ENCODE results near the gene USH2A.

The USH2A gene

DNA sequence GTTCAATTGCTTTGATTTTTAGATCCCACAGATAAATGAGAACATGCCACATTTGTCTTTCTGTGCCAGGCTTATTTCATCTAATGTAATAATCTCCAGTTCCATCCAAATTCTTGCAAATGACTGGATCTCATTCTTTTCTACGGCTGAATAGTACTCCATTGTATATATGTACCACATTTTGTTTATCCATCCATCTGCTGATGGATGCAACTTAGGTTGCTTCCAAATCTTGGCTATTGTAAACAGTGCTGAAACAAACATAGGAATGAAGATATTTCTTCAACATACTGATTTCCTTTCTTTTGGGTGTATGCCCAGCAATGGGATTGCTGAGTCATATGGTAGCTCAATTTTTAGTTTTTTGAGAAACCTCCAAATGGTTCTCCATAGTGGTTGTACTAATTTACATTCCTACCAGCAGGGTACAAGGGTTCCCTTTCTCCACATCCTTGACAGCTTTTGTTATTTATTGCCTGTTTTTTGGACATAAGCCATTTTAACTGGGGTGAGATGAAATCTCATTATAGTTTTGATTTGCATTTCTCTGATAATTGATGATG is 511.8 kb downstream of the USH2A start:
- TF ChIP-seq, protein P1, sequence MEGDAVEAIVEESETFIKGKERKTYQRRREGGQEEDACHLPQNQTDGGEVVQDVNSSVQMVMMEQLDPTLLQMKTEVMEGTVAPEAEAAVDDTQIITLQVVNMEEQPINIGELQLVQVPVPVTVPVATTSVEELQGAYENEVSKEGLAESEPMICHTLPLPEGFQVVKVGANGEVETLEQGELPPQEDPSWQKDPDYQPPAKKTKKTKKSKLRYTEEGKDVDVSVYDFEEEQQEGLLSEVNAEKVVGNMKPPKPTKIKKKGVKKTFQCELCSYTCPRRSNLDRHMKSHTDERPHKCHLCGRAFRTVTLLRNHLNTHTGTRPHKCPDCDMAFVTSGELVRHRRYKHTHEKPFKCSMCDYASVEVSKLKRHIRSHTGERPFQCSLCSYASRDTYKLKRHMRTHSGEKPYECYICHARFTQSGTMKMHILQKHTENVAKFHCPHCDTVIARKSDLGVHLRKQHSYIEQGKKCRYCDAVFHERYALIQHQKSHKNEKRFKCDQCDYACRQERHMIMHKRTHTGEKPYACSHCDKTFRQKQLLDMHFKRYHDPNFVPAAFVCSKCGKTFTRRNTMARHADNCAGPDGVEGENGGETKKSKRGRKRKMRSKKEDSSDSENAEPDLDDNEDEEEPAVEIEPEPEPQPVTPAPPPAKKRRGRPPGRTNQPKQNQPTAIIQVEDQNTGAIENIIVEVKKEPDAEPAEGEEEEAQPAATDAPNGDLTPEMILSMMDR (IDR thresholded peaks at IDR 0.05) = no peak

DNA sequence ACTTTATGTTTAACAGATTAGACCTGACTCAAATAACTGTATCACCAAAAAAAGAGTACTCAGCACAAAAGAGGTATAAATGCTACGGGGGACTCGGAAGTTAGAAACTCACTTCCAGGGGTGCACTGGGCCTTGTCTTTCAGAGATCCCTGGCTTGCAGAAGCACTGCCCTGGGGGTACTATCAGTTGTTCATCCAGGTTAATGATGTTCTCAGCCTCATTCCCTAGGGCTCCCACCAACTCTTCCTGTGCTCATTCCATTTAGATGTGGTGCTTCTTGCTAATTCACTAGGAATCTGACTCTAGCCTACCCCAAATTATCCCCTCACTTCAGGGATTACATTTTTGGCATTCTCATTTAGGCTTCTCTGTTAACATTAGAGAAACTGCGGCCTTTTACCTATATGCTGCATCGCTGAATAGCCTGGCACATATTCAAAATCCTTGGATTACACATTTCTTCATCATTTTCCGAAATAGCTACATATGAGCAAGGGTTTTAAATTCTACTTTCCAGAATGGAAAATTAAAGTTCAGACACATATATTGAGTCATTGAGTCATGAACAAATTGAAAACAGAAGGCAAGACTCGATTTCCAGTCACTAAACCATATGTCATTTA is 517.6 kb downstream of the USH2A start:
- TF ChIP-seq, protein P1 (IDR thresholded peaks at IDR 0.05) = no peak

DNA sequence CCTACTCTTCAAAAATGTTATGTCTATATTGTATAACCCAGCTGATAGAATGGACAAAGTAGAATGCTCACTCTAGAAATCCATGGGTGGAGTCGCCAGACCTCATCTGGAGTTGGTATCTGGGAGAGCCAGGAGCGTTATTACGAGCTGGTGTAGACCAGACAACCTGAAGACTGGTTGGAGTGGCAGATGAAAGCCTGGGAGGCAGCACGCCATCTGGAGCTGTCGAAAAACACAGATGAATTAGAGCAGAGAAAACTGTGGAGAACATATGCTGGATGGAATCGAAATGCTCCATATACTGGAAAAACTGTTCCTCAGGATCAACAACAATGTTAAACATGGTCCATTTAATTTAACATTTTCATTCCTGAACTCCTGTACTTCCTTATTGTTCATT is 522.6 kb downstream of the USH2A start:
- TF ChIP-seq, protein P1 (IDR thresholded peaks at IDR 0.05) = no peak

DNA sequence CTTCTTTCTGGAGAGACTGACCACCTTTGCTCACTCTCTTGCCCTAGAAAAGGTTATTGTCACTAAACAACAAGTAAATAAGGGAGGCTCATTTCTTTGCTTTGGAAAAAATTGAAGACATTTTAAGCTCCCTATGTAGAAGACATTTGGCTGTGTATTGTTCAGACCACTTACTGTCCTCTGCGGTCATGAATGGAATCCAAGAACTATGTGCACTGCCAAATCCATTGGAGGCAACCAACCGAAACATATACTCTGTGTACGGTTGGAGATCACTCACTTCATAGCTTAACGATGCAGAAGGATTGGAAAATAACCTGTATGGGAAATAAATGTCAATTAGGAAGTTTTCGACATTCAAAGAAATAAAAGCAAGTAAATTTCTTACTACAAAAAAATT is 523.3 kb downstream of the USH2A start:
- TF ChIP-seq, protein P1 (IDR thresholded peaks at IDR 0.05) = no peak

DNA sequence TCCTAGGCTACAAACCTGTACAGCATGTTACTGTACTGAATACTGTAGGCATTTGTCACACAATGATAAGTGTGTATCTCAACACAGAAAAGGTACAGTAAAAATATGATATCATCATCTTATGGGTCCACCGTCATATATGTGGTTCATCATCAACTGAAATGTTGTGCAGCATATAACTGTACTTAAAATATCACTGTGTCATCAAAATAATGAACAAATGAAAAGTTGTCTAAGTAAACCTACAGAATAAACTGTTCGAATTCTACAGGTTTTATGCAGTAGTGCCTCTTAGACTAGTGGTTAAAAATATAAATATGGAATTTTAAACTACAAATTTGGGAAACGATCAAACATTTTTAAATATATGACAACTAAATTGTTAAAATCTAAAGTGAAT is 527.4 kb downstream of the USH2A start:
- TF ChIP-seq, protein P1 (IDR thresholded peaks at IDR 0.05) = no peak

DNA sequence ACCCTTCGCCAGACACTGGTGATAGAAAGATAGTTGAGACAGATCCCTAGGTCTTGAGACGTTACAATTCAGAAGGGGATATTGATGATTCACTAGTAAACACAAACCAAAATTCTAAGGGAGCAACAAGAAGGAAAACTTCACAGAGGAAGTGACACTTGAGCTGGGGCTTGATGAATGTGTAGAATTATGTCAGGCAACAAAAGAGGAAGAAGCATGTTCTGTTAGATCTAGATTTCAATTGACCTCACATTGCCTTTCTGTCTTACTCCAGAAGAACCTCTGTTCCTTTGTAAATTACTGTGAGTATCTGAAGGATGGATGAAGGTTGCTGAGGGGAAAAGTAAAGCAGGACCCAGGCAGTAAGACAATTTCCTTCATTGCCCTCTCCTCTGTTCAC is 528.0 kb downstream of the USH2A start:
- TF ChIP-seq, protein P1 (IDR thresholded peaks at IDR 0.05) = no peak

DNA sequence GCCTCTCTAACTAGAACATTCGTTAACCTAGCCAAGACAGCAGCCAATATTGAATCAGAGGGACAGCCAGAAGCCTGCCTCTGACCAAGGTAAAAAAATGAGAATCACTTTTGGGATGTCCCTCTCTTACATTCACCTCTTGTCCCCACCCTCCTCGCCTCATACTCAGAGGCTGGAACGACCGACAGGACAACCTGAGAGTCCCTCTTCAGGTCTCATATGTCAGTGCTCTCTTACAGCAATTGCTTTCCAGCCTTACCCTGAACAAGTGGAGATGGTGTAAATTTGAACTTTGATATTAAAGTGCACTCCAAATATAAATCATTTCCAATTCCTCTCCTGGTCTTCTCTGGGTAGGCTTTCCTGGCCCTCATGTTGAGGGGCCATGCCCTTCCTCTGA is 528.6 kb downstream of the USH2A start:
- TF ChIP-seq, protein P1 (IDR thresholded peaks at IDR 0.05) = no peak

Measured in LNCAP (cell line).